ENCODE data around the gene PGAM2. TPM values are rescaled to one million over a fixed set of nuclear protein-coding genes. Genes with fewer than 3 reads are reported as not detected.
A peak's percentile ranks its signal among the peaks of the same experiment; 100 is the strongest.

The PGAM2 gene
- total RNA-seq, 2 experiments from 2014 or later, result 0.69 to 0.80 TPM

GRCh38 chr7:44080118-44080517 lies 14.8 kb upstream of the PGAM2 start:
- CTCF ChIA-PET (ENCODE audit: unreplicated experiment), result interaction anchor here (1.9 to 2.1 kb wide), 2 partner anchors 17 to 22 kb away, joined by 7 to 25 read pairs; no protein-coding TSS in a partner anchor
- H2AFZ ChIP-seq (ENCODE audit: low read length), result no peak overlapping the region
- intact Hi-C loops (cut with micrococcal nuclease; ENCODE audit: unreplicated experiment), result loop anchor here (10.0 kb wide), 1 partner anchor 65 kb away; no protein-coding TSS in a partner anchor
- no TSS peak for BruUV-seq (replicated peaks)
- H3K36me3 ChIP-seq (ENCODE audit: insufficient read depth, low read length), result peaks cover 65% of the 10 kb centered on the region
- H3K9me2 ChIP-seq (ENCODE audit: insufficient read depth, low read length), result no peaks in the 10 kb centered on the region
- peak overlapping the region; percentile 74 for H3K4me3 ChIP-seq (ENCODE audit: low read depth, low read length, poor library complexity, severe bottlenecking)
- TF ChIP-seq EZH2phosphoT487 (IDR thresholded peaks at IDR 0.05; ENCODE audit: borderline replicate concordance, low read depth, low read length), result no peak
- TF ChIP-seq, protein P1, sequence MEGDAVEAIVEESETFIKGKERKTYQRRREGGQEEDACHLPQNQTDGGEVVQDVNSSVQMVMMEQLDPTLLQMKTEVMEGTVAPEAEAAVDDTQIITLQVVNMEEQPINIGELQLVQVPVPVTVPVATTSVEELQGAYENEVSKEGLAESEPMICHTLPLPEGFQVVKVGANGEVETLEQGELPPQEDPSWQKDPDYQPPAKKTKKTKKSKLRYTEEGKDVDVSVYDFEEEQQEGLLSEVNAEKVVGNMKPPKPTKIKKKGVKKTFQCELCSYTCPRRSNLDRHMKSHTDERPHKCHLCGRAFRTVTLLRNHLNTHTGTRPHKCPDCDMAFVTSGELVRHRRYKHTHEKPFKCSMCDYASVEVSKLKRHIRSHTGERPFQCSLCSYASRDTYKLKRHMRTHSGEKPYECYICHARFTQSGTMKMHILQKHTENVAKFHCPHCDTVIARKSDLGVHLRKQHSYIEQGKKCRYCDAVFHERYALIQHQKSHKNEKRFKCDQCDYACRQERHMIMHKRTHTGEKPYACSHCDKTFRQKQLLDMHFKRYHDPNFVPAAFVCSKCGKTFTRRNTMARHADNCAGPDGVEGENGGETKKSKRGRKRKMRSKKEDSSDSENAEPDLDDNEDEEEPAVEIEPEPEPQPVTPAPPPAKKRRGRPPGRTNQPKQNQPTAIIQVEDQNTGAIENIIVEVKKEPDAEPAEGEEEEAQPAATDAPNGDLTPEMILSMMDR (conservative IDR thresholded peaks at IDR 0.05; ENCODE audit: low read length), result no peak
- no peak for DNase-seq (ENCODE audit: low spot score)
- peak overlapping the region; percentile 86 for H3K4me2 ChIP-seq (ENCODE audit: low read length)
- H3K79me2 ChIP-seq (ENCODE audit: insufficient read depth, low read depth, low read length), result peaks cover 24% of the 10 kb centered on the region; the same call in 1 of the 2 replicates
- peak overlapping the region; percentile 78 for H3K27ac ChIP-seq (ENCODE audit: low read depth, low read length, poor library complexity, severe bottlenecking)
- no peaks in the 10 kb centered on the region for H3K9me3 ChIP-seq (ENCODE audit: low read length)
- H3K4me1 ChIP-seq (ENCODE audit: insufficient read depth, low read length, poor library complexity, severe bottlenecking), result peaks cover 47% of the 10 kb centered on the region
- no peaks in the 10 kb centered on the region; the same call in 1 of the 2 replicates for H4K20me1 ChIP-seq (ENCODE audit: insufficient read depth, low read length)
- POLR2A ChIA-PET, result interaction anchor here (2.1 to 2.3 kb wide), 2 partner anchors 9 to 17 kb away, joined by 6 to 38 read pairs; no protein-coding TSS in a partner anchor

GRCh38 chr7:44079331-44080021 lies 14.1 kb upstream of the PGAM2 start:
- Histone ChIP-seq H3K4me3 (ENCODE audit: low read depth, low read length, poor library complexity, severe bottlenecking) (peak overlapping the region; percentile 74), H3K9me2 (ENCODE audit: insufficient read depth, low read length) (no peaks in the 10 kb centered on the region), H2AFZ (ENCODE audit: low read length) (no peak overlapping the region), H4K20me1 (ENCODE audit: insufficient read depth, low read length) (no peaks in the 10 kb centered on the region; the same call in 1 of the 2 replicates), H3K27ac (ENCODE audit: low read depth, low read length, poor library complexity, severe bottlenecking) (peak overlapping the region; percentile 78), H3K9me3 (ENCODE audit: low read length) (no peaks in the 10 kb centered on the region), H3K4me2 (ENCODE audit: low read length) (peak overlapping the region; percentile 86), H3K4me1 (ENCODE audit: insufficient read depth, low read length, poor library complexity, severe bottlenecking) (peaks cover 41% of the 10 kb centered on the region), H3K36me3 (ENCODE audit: insufficient read depth, low read length) (peaks cover 71% of the 10 kb centered on the region), H3K79me2 (ENCODE audit: insufficient read depth, low read depth, low read length) (peaks cover 24% of the 10 kb centered on the region; the same call in 1 of the 2 replicates)
- no peak for DNase-seq (ENCODE audit: low spot score)
- BruUV-seq (replicated peaks), result no TSS peak
- ChIA-PET CTCF (ENCODE audit: unreplicated experiment) (no interaction called here), POLR2A (interaction anchor here (0.5 kb wide), 1 partner anchor 10 kb away, joined by 6 read pairs; no protein-coding TSS in a partner anchor)
- TF ChIP-seq, protein P1 (conservative IDR thresholded peaks at IDR 0.05; ENCODE audit: low read length), result no peak
- TF ChIP-seq EZH2phosphoT487 (IDR thresholded peaks at IDR 0.05; ENCODE audit: borderline replicate concordance, low read depth, low read length), result no peak
- intact Hi-C loops (cut with micrococcal nuclease; ENCODE audit: unreplicated experiment), result loop anchor here (10.0 kb wide), 1 partner anchor 65 kb away; no protein-coding TSS in a partner anchor

DNA sequence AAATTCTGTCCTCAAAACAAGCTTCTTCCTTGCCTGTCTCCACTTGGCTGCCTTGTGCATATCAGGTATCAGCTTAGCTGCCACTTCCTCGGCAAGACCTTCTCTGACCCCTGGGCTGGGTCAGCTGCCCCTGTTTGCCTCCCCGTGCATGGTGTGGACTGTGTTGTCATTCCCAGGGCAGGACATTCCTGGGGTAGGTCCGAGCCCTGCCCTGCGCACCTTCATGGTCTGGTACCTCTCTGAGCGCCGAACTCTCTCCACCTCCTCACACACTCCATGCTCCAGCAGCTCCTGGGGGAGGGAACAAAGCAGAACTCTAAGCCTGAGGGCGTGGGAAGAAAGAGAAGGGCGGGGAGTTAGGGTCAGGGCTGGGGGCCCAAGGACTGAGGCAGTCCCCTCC lies 13.2 kb upstream of the PGAM2 start:
- no peak overlapping the region for H3K4me2 ChIP-seq (ENCODE audit: low read length)
- H3K27ac ChIP-seq (ENCODE audit: low read depth, low read length, poor library complexity, severe bottlenecking), result no peak overlapping the region
- CTCF ChIA-PET (ENCODE audit: unreplicated experiment), result no interaction called here

More for the DNA sequence above, 13.2 kb upstream of the PGAM2 start:
- H4K20me1 ChIP-seq (ENCODE audit: insufficient read depth, low read length), result no peaks in the 10 kb centered on the region; the same call in 1 of the 2 replicates
- H3K4me3 ChIP-seq (ENCODE audit: low read depth, low read length, poor library complexity, severe bottlenecking), result no peak overlapping the region
- H3K36me3 ChIP-seq (ENCODE audit: insufficient read depth, low read length), result peaks cover 81% of the 10 kb centered on the region
- no peak overlapping the region for H2AFZ ChIP-seq (ENCODE audit: low read length)
- BruUV-seq (replicated peaks), result no TSS peak
- TF ChIP-seq, protein P1 (conservative IDR thresholded peaks at IDR 0.05; ENCODE audit: low read length), result no peak
- TF ChIP-seq EZH2phosphoT487 (IDR thresholded peaks at IDR 0.05; ENCODE audit: borderline replicate concordance, low read depth, low read length), result no peak
- H3K9me2 ChIP-seq (ENCODE audit: insufficient read depth, low read length), result no peaks in the 10 kb centered on the region
- peaks cover 24% of the 10 kb centered on the region; the same call in 1 of the 2 replicates for H3K79me2 ChIP-seq (ENCODE audit: insufficient read depth, low read depth, low read length)
- POLR2A ChIA-PET, result no interaction called here
- no peaks in the 10 kb centered on the region for H3K9me3 ChIP-seq (ENCODE audit: low read length)
- DNase-seq (ENCODE audit: low spot score), result no peak
- intact Hi-C loops (cut with micrococcal nuclease; ENCODE audit: unreplicated experiment), result no loop called here
- H3K4me1 ChIP-seq (ENCODE audit: insufficient read depth, low read length, poor library complexity, severe bottlenecking), result peaks cover 35% of the 10 kb centered on the region
